Astrocyte of the hippocampus (primary cell): ENCODE results near the gene PHACTR1.

Source experiments
- DNase-seq: peaks from one replicate; pipeline ENCODE4 v3.0.0; 2011; ENCODE audit warnings: low read depth, low spot score

The PHACTR1 gene

DNA sequence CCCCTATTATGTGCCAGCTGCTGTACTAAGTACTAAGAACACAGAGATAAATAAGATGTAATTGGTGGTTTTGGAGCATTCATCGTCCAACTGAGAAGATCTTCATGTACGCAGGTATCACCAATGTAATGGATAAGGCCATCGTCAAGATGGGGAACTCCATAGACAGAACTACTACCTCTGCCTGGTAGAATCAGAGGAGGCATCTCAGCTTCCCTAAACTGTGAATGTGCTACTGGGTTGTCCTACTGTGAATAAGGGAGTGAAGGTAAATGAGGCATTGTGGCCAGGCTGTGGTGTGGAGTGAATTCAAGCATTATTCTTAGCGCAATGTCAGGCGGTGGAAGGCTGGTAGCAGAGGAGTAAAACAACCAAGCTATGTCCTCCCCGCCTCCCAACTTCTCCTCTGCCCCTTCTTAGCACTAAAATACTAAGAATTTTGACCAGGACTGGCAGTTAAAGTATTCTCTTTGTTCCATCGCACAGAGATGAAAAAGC, 543.6 kb downstream of the PHACTR1 start:
- peak; percentile 11 for DNase-seq

DNA sequence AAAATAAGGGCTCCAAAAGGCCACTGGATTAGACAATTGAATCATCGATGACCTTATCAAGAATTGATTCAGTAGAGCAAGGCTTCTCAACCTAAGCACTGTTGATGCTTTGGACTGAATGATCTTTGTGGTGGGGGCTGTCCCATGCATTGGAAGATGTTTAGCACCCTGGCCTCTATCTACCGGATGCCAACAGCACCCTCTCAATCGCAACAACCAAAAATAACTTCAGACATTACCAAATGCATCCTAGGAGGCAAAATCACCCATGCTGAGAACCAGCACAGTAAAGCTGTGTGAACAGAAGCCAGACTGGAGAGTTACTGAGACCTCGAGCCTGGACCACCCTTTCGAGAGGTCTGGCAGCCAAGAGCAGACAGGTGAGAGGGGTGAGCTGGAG, 544.3 kb downstream of the PHACTR1 start:
- no peak for DNase-seq

DNA sequence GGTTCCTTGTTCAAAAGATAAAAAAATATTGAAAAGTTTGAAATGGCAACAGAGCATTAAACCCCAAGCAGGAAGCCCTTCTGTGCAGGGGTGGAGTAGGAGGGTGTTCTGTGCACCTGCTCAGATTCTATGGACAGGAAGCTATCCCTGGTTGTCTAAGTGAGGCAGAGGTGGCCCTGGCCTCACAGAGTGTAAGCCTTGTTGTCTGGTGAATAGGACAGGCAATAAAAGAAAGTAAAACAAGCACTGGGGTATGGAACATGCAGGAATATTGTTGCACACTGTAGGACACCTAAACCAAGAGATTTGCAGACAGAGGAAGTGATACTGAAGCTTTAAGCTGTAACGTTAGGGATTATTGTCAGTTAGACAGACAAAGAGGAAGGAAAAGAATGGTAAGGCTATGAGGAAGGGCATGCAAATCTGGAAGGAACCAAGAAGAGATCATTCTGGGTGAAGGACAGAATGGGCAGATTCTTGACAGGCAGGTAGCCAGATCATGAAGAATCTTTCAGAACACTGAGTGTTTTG, 545.0 kb downstream of the PHACTR1 start:
- DNase-seq = no peak

DNA sequence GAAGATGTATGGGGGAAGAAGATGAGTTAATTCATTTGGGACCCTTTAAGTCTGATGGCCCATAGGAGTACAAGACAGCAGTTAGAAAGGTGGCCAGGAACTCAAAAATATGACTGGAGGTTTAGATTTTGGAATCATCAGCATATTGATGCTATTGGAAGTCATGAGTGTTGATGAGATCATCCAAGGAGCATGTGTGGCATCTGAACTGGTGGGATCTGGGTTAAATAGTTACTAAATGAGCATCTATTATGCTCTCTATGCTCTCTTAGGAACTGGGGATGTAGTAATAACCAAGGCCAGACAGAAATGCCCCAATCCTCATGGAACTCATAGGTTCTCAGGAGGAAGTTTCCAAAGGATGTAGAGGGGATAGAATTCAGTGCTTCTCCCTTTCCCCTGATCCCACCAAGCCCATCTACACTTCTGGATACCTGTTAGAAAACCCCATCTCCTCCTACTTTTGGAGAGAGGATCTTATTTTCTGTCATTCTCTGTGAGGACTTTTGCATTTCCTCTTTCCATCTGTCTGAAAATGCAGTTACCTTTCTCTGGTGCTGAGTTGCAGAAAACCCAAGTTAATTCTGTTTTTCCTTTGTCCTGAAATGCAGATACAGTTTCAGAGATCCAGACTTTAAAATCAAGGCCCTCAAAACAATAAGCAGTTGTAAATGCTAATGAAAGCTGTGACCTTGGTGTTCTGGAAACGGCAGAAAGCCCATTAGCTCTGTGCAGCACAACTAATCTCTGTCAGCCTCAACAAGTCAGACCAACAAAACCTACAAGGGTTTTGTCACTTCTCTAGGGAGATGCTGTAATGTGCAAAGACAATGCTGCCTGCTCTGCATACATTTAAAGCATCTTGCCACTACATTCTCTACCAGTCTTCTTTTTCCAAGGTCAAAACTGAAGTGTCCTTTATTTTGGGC, 546.0 kb downstream of the PHACTR1 start:
- DNase-seq = no peak

DNA sequence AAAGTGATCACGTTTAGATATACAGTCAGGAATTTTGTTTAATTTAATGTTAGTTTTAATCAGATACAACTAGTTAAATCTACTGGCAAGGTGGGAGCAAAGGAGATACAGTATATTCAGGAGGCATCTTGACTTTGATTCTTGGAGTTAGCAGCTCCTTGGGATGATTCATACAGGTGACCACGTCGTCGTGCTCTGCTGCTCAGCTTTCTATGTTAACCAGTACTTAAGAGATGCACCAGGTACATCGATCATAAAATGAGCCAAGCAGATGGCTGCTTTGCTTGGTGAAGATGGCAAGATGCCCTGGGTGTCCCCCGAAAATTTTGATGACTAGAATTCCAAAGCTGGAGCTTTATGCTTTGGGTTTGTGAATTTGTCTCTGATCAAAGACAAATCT, 547.1 kb downstream of the PHACTR1 start:
- no peak for DNase-seq

DNA sequence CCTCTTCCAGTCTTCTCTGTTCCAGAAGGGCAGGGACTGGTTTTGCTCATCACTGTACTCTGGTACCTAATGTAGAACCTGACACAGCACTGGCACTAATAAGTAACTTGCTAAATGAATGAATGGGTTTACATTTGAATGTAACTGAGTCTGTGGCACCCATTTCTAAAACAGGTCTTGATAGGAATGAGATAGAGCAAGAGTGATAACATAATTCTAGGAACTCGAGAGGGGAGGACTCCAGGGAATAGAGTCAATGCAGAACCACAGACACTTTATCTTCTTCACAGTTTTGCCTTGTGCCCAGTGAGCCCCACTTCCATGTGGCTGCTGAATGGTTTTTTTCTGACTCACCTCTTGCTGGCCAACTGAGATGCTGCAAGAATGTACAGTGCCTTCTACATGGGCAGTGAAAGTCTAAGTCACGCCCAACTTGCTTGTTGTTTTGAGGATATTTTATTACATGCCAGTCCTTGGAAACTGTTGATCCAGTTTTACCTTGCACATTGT, 550.6 kb downstream of the PHACTR1 start:
- DNase-seq = peak; percentile 59

DNA sequence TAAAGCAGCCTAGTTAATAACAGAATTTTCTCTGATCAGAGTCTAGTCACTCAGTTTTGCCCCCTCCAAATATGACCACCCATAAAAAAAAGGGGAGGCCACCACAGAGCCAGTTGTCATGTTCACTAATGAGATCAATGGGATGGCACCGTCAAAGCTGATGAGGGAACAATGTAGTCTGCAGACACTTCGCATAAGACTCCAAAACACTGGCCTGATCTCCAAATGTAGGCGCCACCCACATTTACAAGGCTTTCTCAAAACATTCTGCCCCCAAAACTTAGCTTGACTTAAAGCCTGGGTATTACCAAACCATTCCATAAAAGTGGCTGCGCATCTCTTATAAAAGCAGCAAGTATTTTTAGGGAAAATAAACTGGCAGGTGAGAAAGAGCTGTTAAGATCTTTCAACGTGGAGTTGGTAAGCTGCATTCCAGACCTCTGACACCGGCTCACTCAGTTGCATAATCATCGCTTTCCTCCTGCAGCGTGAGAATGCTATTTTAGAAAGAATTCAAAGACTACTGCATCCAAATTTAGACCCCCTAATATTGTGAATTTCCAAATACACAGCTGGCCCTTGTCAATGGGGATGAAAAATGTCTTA, 552.4 kb downstream of the PHACTR1 start:
- DNase-seq = peak; percentile 73

DNA sequence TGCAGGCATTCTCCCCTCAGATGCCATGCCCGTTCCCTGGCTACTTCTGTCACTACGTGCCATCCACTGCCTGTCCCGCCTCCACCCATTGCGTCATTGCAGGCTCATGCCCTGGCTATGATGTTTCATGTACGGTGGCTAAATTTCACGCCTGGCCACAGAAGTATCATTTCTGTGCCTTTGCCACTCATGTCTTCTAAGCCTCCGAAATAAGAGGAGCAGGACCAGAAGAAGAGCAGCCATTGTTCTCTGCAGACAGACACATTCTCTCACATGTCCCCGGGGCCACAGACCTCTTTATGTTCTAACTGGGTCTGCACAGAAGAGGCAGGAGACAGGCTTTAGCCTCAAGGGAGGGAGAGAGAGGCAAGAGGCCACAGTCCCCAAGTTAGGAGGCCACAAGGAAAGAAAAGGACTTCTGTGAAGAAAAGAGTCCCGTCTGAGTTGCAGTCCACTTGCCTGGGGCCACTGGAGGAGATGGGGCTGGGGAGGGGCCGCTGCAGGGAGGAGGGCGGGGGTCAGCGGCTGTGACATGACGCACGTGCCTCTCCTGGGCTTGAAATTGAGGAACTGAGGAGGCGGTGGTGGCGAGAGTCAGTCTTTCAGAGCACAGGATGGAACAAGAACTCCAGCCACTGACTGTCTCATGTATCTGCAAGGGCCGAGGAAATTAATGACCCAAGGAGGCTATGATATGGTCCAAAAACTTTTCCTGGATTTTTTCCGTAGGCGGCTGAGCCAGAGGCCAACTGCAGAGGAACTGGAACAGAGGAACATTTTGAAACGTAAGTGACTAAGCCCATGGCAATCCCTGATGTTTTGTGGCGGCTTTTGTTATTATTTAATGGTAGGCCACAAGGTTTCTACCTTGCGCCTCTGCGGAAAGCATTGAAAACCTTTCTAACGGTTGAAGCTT, 555.8 kb downstream of the PHACTR1 start:
- no peak for DNase-seq

DNA sequence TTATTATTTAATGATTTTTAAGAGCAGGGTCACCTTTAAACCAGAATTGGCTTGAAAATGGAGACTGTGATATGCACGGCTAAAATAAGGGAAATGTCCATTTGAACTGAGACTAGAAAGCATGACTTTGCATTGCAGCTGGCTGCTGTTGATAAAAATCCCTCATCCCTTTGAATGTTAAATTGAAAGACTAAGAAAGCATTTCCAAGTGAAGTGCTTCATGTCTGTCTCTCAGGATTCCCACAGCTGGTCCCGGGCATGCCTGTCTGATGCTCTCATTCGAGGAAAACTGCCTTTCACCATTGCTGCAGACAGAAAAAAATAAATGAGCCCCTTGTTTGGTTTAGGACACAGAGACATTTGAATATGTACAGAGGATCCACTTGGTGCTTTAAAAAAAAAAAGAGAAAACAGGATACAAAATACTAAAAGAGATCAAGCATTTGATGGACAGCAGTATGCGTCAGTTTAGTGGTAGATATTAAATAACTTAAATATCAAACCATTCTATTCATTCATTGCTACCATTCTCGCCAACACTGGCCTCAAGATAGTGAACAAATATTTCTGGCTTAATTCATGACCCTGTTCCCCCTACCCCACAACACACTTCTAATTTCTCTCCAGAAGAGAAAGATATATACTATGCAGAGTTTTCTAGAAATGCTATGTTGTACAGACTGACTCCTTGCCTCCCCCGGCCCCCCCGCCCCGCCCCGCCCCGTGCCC, 556.8 kb downstream of the PHACTR1 start:
- no peak for DNase-seq

DNA sequence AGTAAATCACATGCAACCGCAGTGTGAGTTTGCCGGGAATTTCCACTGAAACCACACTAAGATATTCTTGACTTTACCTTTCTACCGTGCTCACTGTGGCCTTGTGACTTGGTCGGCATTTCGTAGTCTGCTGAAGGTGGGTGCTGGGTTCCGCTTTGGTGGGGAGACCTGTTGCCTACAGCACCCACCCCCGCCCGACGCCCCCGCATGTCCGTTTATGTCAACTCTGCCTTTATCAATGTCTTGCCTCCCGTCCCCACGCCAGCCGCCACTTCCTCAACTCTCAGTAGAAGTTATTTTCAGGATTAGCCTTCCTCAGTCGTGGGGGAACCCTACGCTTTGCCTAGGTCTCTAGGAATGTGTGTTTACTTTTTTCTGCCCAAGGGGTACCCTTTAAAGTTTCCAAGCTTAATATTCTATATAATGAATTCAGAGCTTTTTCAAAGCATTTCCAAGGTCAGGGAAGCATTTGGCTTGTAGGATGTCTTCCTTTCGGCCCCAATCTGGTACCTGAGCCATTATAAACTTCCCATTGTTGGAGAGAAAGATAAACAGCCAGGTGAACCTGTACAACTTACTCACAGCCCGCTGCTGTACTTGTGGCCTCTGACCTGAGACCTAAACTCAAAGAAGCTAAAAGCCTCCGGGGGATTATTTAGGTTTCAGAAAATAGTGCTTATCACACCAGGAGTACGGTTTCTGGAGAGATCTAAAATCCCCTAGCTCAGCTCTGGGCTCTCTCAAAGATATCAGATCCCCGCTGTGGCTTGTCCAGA, 557.6 kb downstream of the PHACTR1 start:
- DNase-seq = no peak

DNA sequence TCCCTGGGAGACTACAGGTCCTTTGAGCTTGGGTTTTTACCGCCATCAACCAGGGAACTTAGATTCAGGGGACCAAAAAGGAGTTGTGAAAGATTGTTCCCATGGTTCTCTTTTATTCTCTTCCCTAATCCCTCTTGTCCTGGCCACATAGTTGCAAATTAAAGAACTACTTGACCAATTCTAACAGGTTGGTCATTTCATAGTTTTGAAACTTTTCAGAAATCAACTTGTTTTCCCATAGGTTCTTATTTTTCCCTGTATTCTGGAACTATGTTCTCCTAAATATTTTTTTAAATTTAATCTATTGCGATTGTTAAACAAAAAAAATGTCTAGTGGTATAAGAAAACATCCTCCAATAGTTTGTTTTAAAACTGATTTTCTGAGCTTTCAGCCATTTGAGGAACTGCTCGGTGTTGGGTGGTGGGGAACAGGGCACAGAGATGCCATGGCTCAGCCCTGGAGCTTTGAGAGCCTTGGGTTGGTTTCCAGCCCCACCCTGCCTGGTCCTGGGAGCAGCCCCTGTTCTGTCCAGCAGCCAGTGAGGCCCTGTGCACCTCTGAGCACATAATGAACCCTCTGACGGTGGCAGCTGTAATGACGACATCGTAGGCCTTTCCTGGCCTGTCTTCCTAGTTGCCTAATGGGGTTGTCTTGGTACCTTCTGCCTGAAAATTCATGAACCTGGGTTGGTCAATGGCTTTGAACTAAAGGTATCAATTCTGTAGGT, 558.3 kb downstream of the PHACTR1 start:
- no peak for DNase-seq

DNA sequence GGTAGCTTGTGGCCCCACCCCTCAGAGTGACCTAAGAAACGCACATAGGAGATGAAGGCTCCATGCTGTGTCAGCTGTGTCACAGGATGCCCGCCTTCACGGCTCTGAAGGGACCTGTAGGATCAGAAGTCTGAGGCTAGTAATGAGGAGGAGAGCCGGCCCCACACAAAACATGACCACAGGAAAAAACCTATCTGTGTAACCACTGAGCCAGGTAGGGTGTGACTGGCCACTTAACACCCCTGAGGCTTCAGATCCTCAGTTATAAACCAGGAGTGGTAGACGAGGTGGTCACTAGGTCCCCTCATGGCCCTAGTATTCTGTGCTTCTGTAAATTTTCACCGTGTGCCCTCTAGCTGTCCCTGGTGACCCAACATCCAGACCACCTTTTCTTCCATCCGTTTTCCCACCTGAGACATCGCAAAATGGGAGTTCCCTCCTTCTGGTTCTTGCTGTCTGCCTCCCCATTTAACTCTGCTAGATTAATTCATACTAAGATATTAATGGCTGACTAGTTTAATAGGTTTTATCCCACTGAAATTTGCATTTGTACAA, 558.9 kb downstream of the PHACTR1 start:
- DNase-seq = no peak

DNA sequence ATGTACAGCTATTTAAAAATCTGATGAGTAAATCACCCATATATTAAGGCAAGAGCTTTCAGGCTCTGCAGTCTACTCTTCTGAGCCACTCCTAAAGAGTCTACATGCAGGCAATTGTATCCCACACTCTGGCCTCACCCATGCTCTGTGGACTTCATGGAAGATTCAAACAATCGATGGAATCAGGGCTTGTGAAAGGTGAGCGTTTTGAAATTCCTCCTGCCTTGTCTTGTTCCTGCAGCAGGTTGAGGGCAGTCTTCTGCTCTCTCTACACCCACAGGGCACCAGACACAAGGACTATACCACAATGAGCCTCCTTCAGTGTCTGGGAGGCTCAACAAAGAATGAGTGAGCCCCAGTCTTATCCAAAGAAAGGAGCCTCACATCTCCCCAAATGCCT, 560.7 kb downstream of the PHACTR1 start:
- DNase-seq = no peak

DNA sequence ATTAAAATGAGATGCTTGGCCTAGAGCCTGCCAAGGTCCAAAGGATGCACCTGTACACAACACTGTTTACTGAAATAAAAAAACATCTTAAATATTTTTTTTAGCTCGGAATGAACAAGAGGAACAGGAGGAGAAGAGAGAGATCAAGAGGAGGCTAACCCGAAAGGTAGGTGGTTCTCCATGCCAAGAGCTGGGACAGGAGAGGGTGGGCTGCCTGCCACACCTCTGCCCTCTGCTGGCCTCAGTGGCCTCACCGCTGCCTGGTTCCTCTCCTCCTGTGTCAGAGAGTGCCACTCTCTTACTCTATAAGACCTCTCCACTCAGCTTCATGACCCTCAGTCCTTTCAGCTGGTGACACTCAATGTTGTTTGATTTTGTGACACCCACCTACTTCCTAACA, 561.6 kb downstream of the PHACTR1 start:
- DNase-seq = no peak

DNA sequence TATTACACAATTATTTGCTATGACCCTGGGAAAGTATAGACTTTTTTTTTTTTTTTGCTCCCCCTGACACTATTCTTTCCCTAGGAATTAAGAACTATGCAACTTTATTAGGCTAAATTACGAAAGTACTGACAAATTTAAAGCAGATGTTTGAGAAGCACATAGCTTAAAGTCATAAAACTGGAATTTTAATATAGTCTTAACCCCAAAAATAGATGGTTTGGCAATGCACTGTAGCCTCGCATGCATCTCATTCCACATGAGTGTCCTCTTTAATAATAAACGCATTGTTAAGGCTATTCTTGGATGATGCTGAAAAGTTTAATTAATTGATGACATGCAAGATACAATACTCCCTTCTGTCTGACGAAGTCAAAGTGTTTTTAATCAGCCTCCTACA, 562.4 kb downstream of the PHACTR1 start:
- no peak for DNase-seq

DNA sequence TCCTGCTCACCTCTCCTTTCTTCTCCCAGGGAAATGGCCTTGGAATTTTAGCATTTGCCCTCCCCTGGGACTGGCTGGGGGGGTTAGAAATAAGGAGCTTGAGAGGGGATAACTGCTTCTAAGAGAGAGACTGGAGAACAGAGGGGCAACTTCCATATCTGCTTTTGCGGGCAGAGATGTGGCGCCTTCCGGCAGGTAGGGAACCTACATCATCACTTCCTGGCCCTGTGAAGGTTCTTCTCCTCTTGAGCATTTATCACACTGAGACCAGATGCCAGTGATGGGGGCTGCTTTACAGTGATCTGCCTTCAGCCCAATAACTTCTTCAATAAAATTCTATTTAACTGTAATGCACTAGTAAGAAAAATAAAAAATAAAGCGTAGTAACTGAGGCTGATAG, 563.7 kb downstream of the PHACTR1 start:
- DNase-seq = no peak

DNA sequence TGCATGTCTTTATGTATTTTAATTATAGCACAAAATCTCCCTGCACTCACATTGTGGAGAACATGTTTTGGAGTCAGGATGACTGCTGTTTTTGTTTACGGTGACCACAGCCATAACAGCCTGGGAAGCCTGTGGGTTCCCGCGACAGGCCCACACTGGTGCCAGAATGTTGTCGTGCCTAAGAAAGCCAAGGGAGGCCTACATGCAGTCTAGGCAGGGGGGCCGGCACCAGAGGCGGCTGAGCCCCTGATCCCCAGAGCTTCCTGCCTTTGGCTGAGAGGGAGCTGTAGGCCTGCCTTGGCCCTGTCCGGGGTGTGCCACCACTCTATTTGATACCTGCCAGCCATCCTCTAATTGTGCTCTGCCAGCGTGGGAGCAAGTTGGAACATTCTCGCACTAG, 565.1 kb downstream of the PHACTR1 start:
- peak; percentile 68 for DNase-seq

DNA sequence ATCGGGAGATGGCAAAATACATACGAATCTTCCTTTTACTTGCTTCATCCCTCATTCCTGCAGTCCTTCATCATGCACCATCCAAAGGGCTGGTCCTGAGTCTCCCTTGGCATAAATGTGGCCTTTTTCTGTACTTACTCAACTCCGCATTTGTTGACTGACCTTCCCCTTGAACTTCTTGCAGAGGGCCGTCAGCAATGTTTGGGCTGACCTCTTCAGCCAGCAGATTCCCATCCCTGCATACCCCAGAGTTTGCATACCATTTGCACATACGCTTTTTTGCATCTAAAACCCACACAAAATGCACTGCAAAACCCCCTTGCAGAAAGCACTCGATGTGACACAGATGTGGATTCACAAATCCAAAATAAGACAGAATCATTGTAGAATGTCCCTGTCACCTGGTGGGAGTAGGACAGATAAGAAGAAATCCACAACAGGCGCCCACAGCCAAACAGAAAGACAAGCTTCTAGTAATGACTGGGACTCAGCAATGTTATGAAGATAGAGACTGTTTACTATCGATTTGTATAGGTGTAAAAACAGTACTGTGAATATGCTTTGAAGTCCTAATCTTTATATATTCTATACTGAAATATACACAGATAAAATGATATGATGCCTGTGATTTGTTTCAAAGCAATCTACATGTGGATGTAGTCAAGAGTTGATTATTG, 566.0 kb downstream of the PHACTR1 start:
- DNase-seq = no peak
